Measurements from ENCODE around the gene KRTAP10-9. TPM values are rescaled to one million over a fixed set of nuclear protein-coding genes. Genes with fewer than 3 reads are reported as not detected.
"Not testable (repeated sequence)": the region's sequence is repeated elsewhere in the genome, so short reads cannot be mapped to it uniquely, and the experiment has no call there.

Gene KRTAP10-9
- total RNA-seq, 2 donors from 2014 or later = not detected

DNA sequence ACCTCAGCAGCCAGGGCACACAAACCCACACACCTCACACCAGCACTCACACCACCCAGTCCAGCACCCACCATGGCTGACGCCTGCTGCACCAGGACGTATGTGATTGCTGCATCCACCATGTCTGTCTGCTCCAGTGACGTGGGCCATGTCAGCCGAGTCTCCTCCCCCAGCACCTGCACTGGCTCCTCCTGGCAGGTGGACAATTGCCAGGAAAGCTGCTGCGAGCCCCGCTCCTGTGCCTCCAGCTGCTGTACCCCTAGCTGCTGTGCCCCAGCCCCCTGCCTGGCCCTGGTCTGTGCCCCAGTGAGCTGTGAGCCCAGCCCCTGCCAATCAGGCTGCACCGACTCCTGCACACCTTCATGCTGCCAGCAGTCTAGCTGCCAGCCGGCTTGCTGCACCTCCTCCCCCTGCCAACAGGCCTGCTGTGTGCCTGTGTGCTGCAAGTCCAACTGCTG, 14.8 kb upstream of the KRTAP10-9 start, which contains the start of gene KRTAP10-8:
TSS of gene KRTAP10-8 (plus strand) at position 51 of the 458 bp plus-strand sequence. CDS start at position 73, 22 bp downstream.
- intact Hi-C loops (cut with DNase I) = no loop called here
- ATAC-seq (no peak), DNase-seq (no peak)

GRCh38 chr21:44612669-44613229, 14.1 kb upstream of the KRTAP10-9 start:
- no peak for ATAC-seq
- no peak for DNase-seq
- intact Hi-C loops (cut with DNase I) = no loop called here

- ATAC-seq = no peak
- intact Hi-C loops (cut with DNase I) = no loop called here
- DNase-seq = no peak
Measured at GRCh38 chr21:44613386-44614155, 13.3 kb upstream of the KRTAP10-9 start.

- no peak for ATAC-seq
- intact Hi-C loops (cut with DNase I) = no loop called here
- no peak for DNase-seq
Measured at GRCh38 chr21:44614161-44614631, 12.7 kb upstream of the KRTAP10-9 start.

DNA sequence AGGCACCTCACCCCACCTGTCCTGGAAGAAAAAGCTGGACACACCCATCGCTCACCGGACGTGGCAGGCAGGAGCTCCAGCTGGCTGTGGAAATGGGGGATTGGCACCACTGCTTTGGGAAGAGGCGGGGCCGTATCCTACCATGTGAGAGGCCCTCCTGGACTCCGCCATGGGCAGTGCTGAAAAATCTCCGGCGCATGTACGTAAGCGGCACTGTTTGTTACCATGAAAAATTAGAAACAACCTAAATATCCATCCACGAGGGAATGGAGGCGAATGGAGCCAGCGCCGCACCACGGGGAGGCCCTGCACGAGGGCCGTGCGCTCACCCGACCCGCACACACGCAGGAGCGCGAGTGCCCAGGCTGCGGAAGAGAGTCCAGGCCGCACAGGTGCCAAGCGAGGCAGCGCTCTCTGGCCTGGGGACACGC, 11.9 kb upstream of the KRTAP10-9 start:
- DNase-seq = no peak
- no peak for ATAC-seq
- intact Hi-C loops (cut with DNase I) = no loop called here

GRCh38 chr21:44615466-44615865, 11.4 kb upstream of the KRTAP10-9 start:
- ATAC-seq (no peak), DNase-seq (no peak)
- intact Hi-C loops (cut with DNase I) = no loop called here

DNA sequence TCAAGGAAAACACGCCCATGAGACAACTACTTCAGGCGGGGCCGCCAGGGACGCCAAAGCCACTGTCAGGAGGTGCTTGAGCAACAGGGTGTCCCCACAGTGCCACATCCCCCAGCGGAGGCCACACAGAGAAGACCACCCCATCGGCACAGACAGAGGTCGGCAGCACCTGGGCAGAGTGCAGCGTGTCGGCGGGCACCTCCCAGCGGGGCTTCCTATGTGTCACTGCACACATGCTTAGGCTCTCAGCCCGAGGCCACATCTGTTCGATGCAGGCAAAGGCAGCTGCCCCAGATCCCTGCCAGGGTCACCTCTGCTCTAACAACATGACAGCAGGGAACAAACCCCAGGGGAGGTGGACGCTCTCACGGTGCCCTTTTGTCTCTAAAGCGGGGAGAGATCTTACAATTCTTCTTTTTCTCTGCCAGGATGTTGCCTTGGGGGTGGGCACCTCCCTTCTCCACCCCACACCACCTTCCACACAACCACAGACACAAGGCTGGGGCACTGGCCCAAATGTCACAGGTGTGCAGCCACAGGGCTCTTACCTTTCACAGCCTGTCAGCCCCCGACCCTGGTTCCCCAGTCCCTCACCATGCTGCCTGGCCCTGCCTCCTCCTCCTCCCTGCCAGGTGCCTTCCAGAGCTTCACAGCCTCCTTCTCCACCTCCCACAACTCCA, 10.8 kb upstream of the KRTAP10-9 start:
- ATAC-seq = no peak
- intact Hi-C loops (cut with DNase I) = no loop called here
- DNase-seq = no peak

DNA sequence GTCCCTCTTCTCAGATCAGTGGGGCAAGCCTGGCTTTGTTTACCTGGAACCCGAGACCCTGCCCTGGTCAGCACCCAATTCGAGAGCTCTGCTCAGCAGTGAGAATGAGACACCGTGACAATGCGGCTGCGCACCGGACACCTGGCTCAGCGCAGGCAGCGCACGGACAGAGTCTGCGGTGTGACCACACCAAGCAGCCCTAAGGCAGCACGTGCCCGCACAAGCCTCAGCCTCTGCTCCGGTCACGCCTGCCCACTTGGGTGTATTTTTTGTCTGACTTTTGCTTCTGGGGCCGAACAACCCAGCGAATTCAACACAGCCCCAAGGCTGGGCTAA, 10.3 kb upstream of the KRTAP10-9 start:
- DNase-seq (no peak), ATAC-seq (no peak)
- intact Hi-C loops (cut with DNase I) = no loop called here

DNA sequence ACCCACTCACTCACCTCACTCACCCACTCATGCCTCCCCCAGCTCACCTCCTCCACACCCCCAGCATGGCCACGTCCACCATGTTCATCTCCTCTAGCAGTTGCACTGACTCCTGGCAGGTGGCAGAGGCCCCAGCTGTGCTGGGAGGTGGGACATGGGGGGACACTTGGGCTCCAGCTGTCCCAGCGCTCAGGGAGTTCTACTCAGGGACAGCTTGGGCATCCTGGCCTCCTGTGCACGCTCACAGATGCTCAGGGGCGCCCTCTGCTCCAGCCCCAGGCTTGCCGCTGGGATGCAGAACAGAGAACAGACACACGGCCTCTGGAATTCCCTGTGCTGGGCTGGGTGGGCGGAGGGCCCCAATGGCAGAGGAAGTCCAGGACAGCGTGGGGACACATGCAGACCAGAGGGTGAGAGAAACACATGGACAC, 9.8 kb upstream of the KRTAP10-9 start:
- DNase-seq (no peak), ATAC-seq (no peak)
- intact Hi-C loops (cut with DNase I) = no loop called here

DNA sequence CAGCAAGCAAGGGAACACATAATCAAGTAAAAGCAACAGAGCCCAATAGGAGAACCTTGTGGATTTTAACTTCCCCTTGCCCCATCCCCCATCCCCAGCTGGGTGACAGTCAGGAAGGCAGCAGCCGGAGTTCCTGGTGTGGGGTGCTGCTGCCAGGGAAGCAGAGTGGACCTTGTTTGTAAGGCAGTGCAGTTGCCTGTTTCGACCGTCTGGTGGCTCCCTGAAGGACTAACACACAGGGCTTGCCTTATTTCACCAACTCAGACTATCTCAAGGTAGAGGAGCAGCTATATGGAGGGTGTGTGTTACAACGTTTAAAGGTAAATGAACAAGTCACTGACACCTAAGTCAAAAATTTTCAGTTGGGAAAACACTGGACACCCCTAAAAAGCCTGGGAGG, 8.4 kb upstream of the KRTAP10-9 start:
- ATAC-seq (peak in 1 of 2 donors; percentile 70), DNase-seq (no peak)

DNA sequence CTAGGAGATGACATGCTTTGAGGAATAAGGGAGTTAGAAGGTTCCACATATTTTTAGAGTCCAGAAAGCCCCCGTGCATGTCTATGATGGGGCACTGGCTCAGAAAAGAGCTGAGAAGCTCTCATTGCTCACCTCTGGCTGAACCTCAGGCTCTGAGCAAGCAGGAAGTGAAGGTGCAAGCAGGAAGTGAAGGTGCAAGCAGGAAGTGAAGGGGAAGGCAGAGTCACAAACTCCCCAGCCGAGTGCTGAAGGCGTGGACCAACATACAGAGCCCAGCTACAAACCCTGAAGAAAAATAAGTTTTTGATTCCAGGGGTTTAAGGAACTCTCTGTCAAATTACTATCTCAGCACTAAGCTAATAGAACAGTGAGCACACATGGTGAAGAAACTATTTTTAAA, 8.0 kb upstream of the KRTAP10-9 start:
- ATAC-seq = peak; percentile 26 to 57
- intact Hi-C loops (cut with DNase I) = no loop called here
- no peak for DNase-seq

More for the DNA sequence above, 8.4 kb upstream of the KRTAP10-9 start:
- intact Hi-C loops (cut with DNase I) = no loop called here

DNA sequence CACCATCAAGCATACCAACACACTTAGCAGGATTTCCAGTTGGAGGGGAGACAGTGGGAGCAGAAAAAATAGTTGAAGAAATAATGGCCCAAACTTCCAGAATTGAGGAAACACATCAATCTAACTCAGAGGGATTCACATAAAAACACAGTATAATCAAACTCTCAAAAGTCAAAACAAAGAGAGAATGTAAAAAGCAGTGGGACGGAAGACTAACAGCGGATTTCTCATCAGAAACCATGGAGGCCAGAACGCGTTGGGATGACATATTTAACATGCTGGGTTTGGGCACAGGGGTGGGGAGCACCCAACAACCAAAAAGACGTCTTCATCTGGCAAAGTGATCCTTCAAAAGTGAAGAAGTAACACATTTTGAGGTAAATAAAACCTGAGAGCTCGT, 7.0 kb upstream of the KRTAP10-9 start:
- DNase-seq = no peak
- no peak for ATAC-seq
- intact Hi-C loops (cut with DNase I) = no loop called here

- no peak for ATAC-seq
Measured at GRCh38 chr21:44623575-44623974, 3.3 kb upstream of the KRTAP10-9 start.

GRCh38 chr21:44625756-44626155, 1.1 kb upstream of the KRTAP10-9 start:
- peak in 1 of 2 donors; percentile 27 for ATAC-seq
- no peak for DNase-seq
- intact Hi-C loops (cut with DNase I) = no loop called here

More at GRCh38 chr21:44623575-44623974, 3.3 kb upstream of the KRTAP10-9 start:
- intact Hi-C loops (cut with DNase I) = no loop called here
- no peak for DNase-seq

DNA sequence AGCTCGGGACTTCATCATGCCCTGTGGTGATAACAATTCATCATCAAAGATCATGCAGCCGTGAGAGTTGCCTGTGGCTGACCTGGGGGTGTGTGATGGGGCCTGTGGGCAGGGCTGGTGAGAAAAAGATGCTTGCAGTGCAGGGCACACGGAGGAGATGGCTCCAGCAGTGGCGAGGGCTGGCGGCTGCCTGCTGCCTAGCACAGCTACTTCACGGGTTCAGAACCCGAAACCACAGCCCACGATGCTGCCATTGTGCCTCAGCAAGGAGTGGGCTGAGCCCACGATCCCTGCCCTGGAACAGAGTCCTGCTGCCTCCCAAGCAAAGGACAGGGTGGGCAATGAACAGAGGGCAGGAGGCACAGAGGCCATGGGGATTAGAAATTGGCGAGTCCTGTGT, 631 bp upstream of the KRTAP10-9 start:
- DNase-seq = no peak
- ATAC-seq = peak in 1 of 2 donors; percentile 42
- intact Hi-C loops (cut with DNase I) = no loop called here

GRCh38 chr21:44627181-44627822, 409 bp downstream of the KRTAP10-9 start:
- intact Hi-C loops (cut with DNase I); ATAC-seq; DNase-seq: not testable (repeated sequence)

- ATAC-seq; intact Hi-C loops (cut with DNase I); DNase-seq: not testable (repeated sequence)
Measured at GRCh38 chr21:44627831-44628233, 939 bp downstream of the KRTAP10-9 start.

- ATAC-seq (peak; percentile 39 to 82), DNase-seq (no peak)
- intact Hi-C loops (cut with DNase I) = no loop called here
Measured at GRCh38 chr21:44628707-44629391, 2.0 kb downstream of the KRTAP10-9 start.

- no peak for ATAC-seq
- no peak for DNase-seq
- intact Hi-C loops (cut with DNase I) = no loop called here
Measured at GRCh38 chr21:44630440-44630839, 3.5 kb downstream of the KRTAP10-9 start.
